GM19023 (cell line): ENCODE results near the gene PLEKHN1.

Experiments used
- ATAC-seq: cut with Tn5 transposase; IDR thresholded peaks from one replicate; pipeline ENCODE4 v1.9.1; 2021; ENCODE audit warnings: mild to moderate bottlenecking, moderate library complexity; ENCODE audit not compliant: unreplicated experiment

PLEKHN1 gene

GRCh38 chr1:966135-966703, at the start of gene PLEKHN1:
Gene PLEKHN1 (plus strand): TSS chr1:966482. CDS start chr1:966532, 50 bp downstream.
- peak; percentile 41 for ATAC-seq

- no peak for ATAC-seq
These were observed 49.2 kb upstream of the PLEKHN1 start for GRCh38 chr1:917076-917459.

GRCh38 chr1:917466-918091, 48.7 kb upstream of the PLEKHN1 start:
- ATAC-seq: no peak

GRCh38 chr1:918353-918752, 47.9 kb upstream of the PLEKHN1 start:
- no peak for ATAC-seq

GRCh38 chr1:918843-919242, 47.4 kb upstream of the PLEKHN1 start:
- ATAC-seq: no peak

GRCh38 chr1:919271-919872, 46.9 kb upstream of the PLEKHN1 start:
- no peak for ATAC-seq

GRCh38 chr1:920010-920409, 46.3 kb upstream of the PLEKHN1 start:
- ATAC-seq: no peak

- no peak for ATAC-seq
These were observed 45.8 kb upstream of the PLEKHN1 start for GRCh38 chr1:920521-920920.

- no peak for ATAC-seq
These were observed 45.1 kb upstream of the PLEKHN1 start for GRCh38 chr1:921011-921837.

GRCh38 chr1:923131-923990, 42.9 kb upstream of the PLEKHN1 start, which contains the start of gene SAMD11:
Gene SAMD11 (plus strand): TSS chr1:923923. CDS start chr1:924432, 509 bp downstream.
- ATAC-seq: no peak

GRCh38 chr1:923991-924655, 42.2 kb upstream of the PLEKHN1 start:
- ATAC-seq: no peak

GRCh38 chr1:924656-925560, 41.4 kb upstream of the PLEKHN1 start:
- no peak for ATAC-seq

GRCh38 chr1:925561-926421, 40.5 kb upstream of the PLEKHN1 start:
- no peak for ATAC-seq

- no peak for ATAC-seq
These were observed 39.0 kb upstream of the PLEKHN1 start for GRCh38 chr1:927234-927633.

- ATAC-seq: no peak
These were observed 38.5 kb upstream of the PLEKHN1 start for GRCh38 chr1:927748-928147.

- ATAC-seq: no peak
These were observed 37.2 kb upstream of the PLEKHN1 start for GRCh38 chr1:928825-929661.
